Peyer's patch (tissue), 4 donors: ENCODE measurements around the gene HS6ST3. TPM values are rescaled to one million over a fixed set of nuclear protein-coding genes. Genes with fewer than 3 reads are reported as not detected.

Source experiments
- DNase-seq, 3 donors: peaks; one replicate each; pipeline ENCODE4 v3.0.0-alpha.2; 2017 to 2019
- H3K27ac ChIP-seq, 4 donors: fragments of 200-600 bp; sonication (generic); one replicate each; pipeline ENCODE4 v1.5.1; 2016 to 2019
- H3K27me3 ChIP-seq, 2 donors: fragments of 200-600 bp; sonication (generic); one replicate each; pipeline ENCODE4 v1.5.1; 2019
- H3K36me3 ChIP-seq, 3 donors: fragments of 200-600 bp; sonication (generic); one replicate each; pipeline ENCODE4 v1.5.1; 2016 to 2019
- H3K4me1 ChIP-seq, 4 donors: fragments of 200-600 bp; sonication (generic); one replicate each; pipeline ENCODE4 v1.5.1; 2016 to 2019
- H3K4me3 ChIP-seq, 4 donors: fragments of 200-600 bp; sonication (generic); 1 replicate in 3 of 4; 2 replicates in 1 of 4; pipeline ENCODE4 v1.5.1; 2016 to 2019; ENCODE audit warnings: mild to moderate bottlenecking in 1 of 4
- H3K9me3 ChIP-seq, 4 donors: fragments of 200-600 bp; sonication (generic); one replicate each; pipeline ENCODE4 v1.5.1; 2016 to 2019; ENCODE audit warnings: mild to moderate bottlenecking in 1 of 4
- POLR2A ChIP-seq, 2 donors: fragments of 450-650 bp; IDR thresholded peaks; one replicate each; pipeline ENCODE4 v1.5.1; 2017; ENCODE audit warnings: antibody characterized with exemption in 2 of 2, mild to moderate bottlenecking in 2 of 2, moderate library complexity in 2 of 2
- total RNA-seq, 4 donors: library from RNA; depleted of rRNA; stranded (reverse); fragments of >200 nt; gene quantifications; one replicate each; pipeline ENCODE4 v1.1.0, GENCODE V29; 2016
- TF ChIP-seq, protein P1 (sequence below), 6 experiments: fragments of 450-650 bp in 4 of 6; fragments of 200-600 bp in 2 of 6; sonication (generic) in 1 of 6; IDR thresholded peaks; one replicate each; pipeline ENCODE4 v1.5.1; 2017 to 2019; ENCODE audit warnings: antibody characterized with exemption in 6 of 6, mild to moderate bottlenecking in 3 of 6, moderate library complexity in 1 of 6

The HS6ST3 gene
- total RNA-seq, 4 donors from 2014 or later = 0.09 TPM; not detected in 3

DNA sequence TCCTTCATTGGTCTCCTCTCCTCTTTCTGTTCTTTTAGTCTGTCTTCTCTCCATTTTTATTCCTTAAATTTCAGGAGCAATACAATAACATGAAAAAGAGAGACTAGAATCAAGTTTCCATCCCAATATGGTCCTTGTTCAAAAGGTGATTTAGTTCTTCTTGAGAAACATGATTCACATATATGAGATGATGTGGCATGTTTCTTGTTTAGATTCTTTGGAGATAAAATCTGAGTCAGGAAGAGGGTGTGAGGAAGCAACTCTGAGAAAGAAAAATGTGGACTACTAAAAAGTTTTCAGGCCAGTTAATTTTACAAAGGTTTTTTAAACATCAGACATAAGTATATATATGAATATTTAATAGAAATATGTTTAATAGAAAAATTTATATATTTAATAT is 673.0 kb downstream of the HS6ST3 start:
- no peaks in the 10 kb centered on the region for H3K36me3 ChIP-seq
- no peaks in the 10 kb centered on the region for H3K27me3 ChIP-seq
- H3K4me1 ChIP-seq = no peaks in the 10 kb centered on the region
- H3K4me3 ChIP-seq = no peak overlapping the region
- TF ChIP-seq, protein P1, sequence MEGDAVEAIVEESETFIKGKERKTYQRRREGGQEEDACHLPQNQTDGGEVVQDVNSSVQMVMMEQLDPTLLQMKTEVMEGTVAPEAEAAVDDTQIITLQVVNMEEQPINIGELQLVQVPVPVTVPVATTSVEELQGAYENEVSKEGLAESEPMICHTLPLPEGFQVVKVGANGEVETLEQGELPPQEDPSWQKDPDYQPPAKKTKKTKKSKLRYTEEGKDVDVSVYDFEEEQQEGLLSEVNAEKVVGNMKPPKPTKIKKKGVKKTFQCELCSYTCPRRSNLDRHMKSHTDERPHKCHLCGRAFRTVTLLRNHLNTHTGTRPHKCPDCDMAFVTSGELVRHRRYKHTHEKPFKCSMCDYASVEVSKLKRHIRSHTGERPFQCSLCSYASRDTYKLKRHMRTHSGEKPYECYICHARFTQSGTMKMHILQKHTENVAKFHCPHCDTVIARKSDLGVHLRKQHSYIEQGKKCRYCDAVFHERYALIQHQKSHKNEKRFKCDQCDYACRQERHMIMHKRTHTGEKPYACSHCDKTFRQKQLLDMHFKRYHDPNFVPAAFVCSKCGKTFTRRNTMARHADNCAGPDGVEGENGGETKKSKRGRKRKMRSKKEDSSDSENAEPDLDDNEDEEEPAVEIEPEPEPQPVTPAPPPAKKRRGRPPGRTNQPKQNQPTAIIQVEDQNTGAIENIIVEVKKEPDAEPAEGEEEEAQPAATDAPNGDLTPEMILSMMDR (IDR thresholded peaks at IDR 0.05) = no peak
- no peak for TF ChIP-seq POLR2A (IDR thresholded peaks at IDR 0.05)
- no peaks in the 10 kb centered on the region for H3K9me3 ChIP-seq
- no peak for DNase-seq
- no peak overlapping the region for H3K27ac ChIP-seq

DNA sequence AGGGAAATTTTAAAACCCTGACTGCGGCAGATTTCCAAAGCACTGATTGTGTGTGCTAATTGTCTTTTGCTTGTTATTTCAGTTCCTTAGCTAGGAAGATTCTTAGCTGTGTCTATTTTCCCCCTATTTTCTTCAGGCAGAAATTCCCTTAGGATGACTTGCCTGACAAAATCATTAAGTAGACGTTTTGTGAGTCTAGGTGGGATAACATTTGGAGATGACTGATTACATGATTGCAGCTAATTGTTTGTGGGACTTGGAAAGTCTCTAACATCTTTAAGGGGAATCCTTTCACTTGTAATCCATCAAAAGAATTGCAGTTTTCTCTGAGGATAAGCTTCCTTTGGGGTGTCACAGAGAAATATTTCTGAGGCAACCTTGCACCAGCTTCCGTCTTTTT is 676.4 kb downstream of the HS6ST3 start:
- Histone ChIP-seq H3K9me3 (no peaks in the 10 kb centered on the region), H3K36me3 (no peaks in the 10 kb centered on the region), H3K4me3 (no peak overlapping the region), H3K4me1 (no peaks in the 10 kb centered on the region), H3K27ac (no peak overlapping the region), H3K27me3 (no peaks in the 10 kb centered on the region)
- TF ChIP-seq, protein P1 (IDR thresholded peaks at IDR 0.05) = no peak
- no peak for TF ChIP-seq POLR2A (IDR thresholded peaks at IDR 0.05)
- DNase-seq = no peak

DNA sequence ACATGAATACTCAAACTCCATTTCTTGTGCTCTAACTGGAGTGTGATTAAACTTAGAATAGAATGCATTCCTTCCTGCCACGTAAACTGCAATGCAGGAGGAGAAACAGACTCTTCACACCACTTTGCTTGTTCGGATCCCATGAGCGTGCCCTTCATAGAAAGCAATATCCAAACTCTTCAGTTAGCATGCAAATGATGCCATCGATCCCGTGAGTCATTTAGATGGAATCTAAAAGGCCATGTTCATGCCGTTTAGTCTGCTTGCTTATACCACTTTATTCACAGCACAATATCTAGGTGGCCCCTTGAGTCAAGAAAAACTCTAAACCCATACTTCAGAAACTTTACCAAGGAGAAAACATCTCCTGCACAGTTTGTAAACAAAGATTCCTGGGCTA is 678.6 kb downstream of the HS6ST3 start:
- Histone ChIP-seq H3K4me3 (no peak overlapping the region), H3K27me3 (no peaks in the 10 kb centered on the region), H3K4me1 (no peaks in the 10 kb centered on the region), H3K9me3 (no peaks in the 10 kb centered on the region), H3K36me3 (no peaks in the 10 kb centered on the region), H3K27ac (no peak overlapping the region)
- TF ChIP-seq POLR2A (IDR thresholded peaks at IDR 0.05) = no peak
- TF ChIP-seq, protein P1 (IDR thresholded peaks at IDR 0.05) = no peak
- DNase-seq = no peak

DNA sequence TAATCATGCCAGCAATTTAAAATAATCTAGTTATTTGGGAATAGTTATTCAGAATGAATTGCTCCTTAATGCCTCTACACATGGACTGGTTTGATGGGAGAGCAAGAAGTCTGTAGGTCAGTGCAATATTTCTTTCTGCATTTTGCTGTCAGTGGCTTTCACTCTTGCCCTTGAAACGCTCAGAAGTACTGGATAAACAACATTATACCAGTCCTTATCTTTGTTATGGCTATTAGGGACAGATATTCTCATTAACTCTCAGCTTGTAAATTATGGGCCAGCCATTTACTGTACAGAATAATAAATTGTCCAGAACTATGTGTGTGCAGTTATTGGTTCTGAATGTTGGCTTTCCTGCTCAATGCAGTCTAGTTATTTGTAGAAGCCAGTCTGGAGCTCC is 680.0 kb downstream of the HS6ST3 start:
- Histone ChIP-seq H3K4me1 (no peaks in the 10 kb centered on the region), H3K4me3 (no peak overlapping the region), H3K27me3 (no peaks in the 10 kb centered on the region), H3K27ac (no peak overlapping the region), H3K9me3 (no peaks in the 10 kb centered on the region), H3K36me3 (no peaks in the 10 kb centered on the region)
- no peak for DNase-seq
- TF ChIP-seq, protein P1 (IDR thresholded peaks at IDR 0.05) = no peak
- TF ChIP-seq POLR2A (IDR thresholded peaks at IDR 0.05) = no peak

DNA sequence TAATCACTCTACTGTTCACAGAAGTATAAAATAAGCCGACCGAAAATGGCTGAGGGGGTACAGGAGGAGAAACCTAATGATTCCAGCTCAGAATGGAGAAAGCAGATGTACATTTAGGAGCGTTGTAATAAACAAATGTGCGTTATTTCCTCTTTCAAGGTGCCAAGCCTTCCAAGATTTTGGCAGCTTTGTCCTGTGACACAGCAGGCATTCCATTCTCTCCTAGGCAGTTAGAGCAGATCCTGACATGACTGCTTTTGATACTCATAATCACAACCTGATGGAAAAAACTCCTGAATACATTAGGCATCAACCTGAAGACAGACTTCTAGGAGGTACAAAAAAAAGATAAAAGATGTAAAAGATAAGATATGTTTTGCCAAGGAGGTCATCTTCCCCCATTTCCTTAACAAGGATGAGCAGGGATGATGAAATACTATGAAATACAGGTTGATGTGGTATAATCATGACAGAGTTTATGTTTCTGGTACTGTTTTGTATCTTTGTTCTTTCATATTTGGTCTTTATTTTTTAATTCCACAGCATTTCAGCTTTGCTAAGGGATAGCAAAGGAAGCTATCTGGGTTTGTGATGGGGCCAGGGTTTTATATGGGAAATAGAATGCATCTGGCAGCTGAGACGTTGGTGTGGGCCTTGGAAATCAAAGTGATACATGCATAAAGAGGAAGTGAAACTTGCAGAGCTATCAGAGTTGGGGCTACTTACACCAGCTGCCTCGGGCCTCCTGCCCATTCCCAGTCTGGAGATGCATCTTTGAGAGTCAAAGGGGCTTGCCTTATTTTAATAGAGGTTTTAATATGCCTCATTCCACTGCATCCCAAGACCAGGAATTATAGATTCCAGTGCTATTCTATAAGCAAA is 681.8 kb downstream of the HS6ST3 start:
- Histone ChIP-seq H3K27me3 (no peaks in the 10 kb centered on the region), H3K27ac (no peak overlapping the region), H3K9me3 (no peaks in the 10 kb centered on the region), H3K4me1 (no peaks in the 10 kb centered on the region), H3K36me3 (no peaks in the 10 kb centered on the region), H3K4me3 (no peak overlapping the region)
- TF ChIP-seq, protein P1 (IDR thresholded peaks at IDR 0.05) = no peak
- TF ChIP-seq POLR2A (IDR thresholded peaks at IDR 0.05) = no peak
- DNase-seq = no peak
